Stomach (tissue), 9 donors: ENCODE results near the gene STUM. TPM values are rescaled to one million over a fixed set of nuclear protein-coding genes. Genes with fewer than 3 reads are reported as not detected.

ENCODE experiments used
- DNase-seq, 2 donors: peaks; one replicate each; pipeline versions ENCODE4 v3.0.0 to v3.0.0-alpha.2; 2013 to 2019
- H3K27ac ChIP-seq, 5 donors: fragments of 200-600 bp in 4 of 5; sonication (generic) in 4 of 5; one replicate each; pipeline ENCODE4 v1.5.1; 2013 to 2019; ENCODE audit warnings: mild to moderate bottlenecking in 1 of 5, moderate library complexity in 1 of 5
- H3K27me3 ChIP-seq, 3 donors: fragments of 200-600 bp; sonication (generic); one replicate each; pipeline ENCODE4 v1.5.1; 2017 to 2019; ENCODE audit warnings: mixed run types in 1 of 3
- H3K36me3 ChIP-seq, 4 donors: fragments of 200-600 bp; sonication (generic); 1 replicate in 3 of 4; 2 replicates in 1 of 4; pipeline ENCODE4 v1.5.1; 2016 to 2019
- H3K4me1 ChIP-seq, 4 donors: fragments of 200-600 bp; sonication (generic); one replicate each; pipeline ENCODE4 v1.5.1; 2016 to 2019
- H3K4me3 ChIP-seq, 4 donors: fragments of 200-600 bp; sonication (generic) in 3 of 4; one replicate each; pipeline ENCODE4 v1.5.1; 2016 to 2019; ENCODE audit warnings: mild to moderate bottlenecking in 1 of 4
- H3K9me3 ChIP-seq, 4 donors: fragments of 200-600 bp; sonication (generic); one replicate each; pipeline ENCODE4 v1.5.1; 2016 to 2019
- EP300 ChIP-seq: sonication (generic); formaldehyde crosslinking; IDR thresholded peaks from one replicate; pipeline ENCODE4 v1.6.1; 2017; ENCODE audit warnings: antibody characterized with exemption
- POLR2A ChIP-seq, 4 donors: fragments of 450-650 bp; IDR thresholded peaks; one replicate each; pipeline ENCODE4 v1.6.1; 2016; ENCODE audit warnings: antibody characterized with exemption in 4 of 4, control low read depth in 2 of 4, mild to moderate bottlenecking in 1 of 4, moderate library complexity in 1 of 4
- POLR2AphosphoS5 ChIP-seq, 3 donors: sonication (generic); formaldehyde crosslinking; IDR thresholded peaks; one replicate each; pipeline ENCODE4 v1.6.1; 2016; ENCODE audit warnings: antibody characterized with exemption in 3 of 3
- WGBS, 5 donors: extraction: QIAGEN DNeasy Blood & Tissue Kit in 3 of 5; methylation state at CpG; one replicate each; pipeline versions ENCODE4 v1.1.5 to v1.1.7; 2013 to 2018; 5-methylcytosine and 5-hydroxymethylcytosine counted together
- intact Hi-C: fragments of 100-400 bp; cut with DNase I; formaldehyde crosslinking; loops from one replicate; pipeline ENCODE4 v1.15.1; 2023; ENCODE audit warnings: low total_unique reads
- polyA plus RNA-seq, 3 donors: library from polyadenylated mRNA; stranded (reverse); fragments of 200-250 nt; gene quantifications; one replicate each; pipeline ENCODE4 v1.2.3, GENCODE V29; 2013
- total RNA-seq, 5 donors: library from RNA; depleted of rRNA; stranded (reverse); fragments of >200 nt; gene quantifications; one replicate each; pipeline versions ENCODE4 v1.1.0 to v1.2.3, GENCODE V29; 2014 to 2016
- TF ChIP-seq, protein P1 (sequence below), 7 experiments: fragments of 450-650 bp in 4 of 7; fragments of 200-600 bp in 3 of 7; sonication (generic) in 3 of 7; IDR thresholded peaks; one replicate each; pipeline ENCODE4 v1.5.1; 2016 to 2019; ENCODE audit warnings: antibody characterized with exemption in 7 of 7, control low read depth in 2 of 7, mild to moderate bottlenecking in 1 of 7
- donor health status: healthy with polysubstance abuse.
- donor health status: Bipolar disorder and iron deficiency.
- donor health status: healthy.

Gene STUM
- total and polyA plus RNA-seq, 8 donors, result under 0.01 to 2.8 (median 1.5) TPM

DNA sequence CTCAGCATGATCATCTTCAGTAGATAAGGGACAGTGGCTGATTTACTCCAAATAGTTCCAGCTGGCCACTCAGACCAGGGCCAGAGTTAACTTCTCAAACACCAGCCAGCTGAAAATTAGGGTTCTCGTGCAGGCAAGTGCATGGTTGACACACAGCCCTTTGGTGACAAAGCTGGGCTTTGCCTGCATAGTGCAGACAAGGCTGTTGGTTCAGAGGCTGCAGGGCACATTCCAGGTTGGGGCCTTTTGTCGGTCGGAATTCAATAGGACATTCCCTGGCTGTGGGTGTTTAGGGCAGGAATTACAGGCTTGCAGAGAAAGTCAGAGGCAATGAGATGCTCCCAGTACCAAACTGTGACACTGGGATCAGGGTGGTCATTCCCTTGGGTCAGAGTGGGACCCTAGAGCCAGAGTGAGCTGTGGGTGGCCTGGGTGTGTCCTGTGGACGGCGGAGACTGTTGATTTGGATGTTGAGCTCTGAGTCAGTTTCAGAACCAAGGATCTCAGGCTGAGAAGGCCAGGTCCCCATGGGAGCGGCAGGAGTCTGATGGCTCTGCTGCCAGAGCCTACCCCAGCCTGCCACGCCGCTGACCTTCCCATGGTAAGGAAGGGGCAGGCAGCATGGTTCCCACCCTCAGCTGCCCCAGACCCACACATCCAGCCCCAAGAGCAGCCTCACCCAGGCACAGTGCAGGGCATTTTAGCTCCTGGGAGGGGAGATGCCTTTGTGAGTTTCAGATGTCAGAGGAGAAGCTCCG lies 56.2 kb downstream of the STUM start:
- intact Hi-C loops, result loop anchor here (10.0 kb wide), 1 partner anchor 180 kb away; no protein-coding TSS in a partner anchor
- H3K27ac ChIP-seq, result peak overlapping the region in 3 of 5 donors; percentile 81 to 84 (median 82)

DNA sequence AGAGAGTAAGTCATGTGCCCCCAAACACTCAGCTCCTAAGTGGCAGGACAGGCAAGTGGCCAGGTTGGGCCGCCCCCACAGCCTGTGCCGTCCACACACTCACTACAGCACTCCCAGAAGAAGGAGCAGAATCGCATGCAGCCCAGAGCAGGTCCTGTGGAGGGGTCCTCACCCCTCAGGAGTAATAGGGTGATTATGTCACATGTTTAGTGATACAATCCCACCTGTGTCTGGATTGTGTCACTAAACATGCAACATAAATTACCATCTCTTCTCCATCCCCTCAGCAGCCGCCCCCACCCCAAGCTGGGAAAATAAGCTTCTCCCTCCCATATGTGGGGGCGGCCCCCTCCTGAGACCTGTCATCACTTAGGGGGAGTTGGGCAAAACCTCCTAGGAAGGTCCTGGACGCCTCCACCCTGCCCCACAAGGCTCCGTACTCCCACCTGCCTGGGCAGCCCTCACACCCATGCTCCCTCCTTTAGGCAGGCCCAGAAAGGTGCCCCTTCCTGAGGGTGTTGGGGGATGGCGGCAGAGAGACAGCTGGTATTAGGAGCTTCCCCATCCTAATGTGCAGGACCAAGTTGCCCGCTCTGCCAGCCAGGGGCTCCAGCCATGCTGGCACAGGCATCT lies 56.9 kb downstream of the STUM start:
- WGBS, 5 donors, result 86 to 98% (median 93%) methylated on average over 7 to 9 of the region's 9 CpGs
- Histone ChIP-seq H3K27ac (peak overlapping the region in 3 of 5 donors; percentile 17 to 82 (median 40)), H3K36me3 (no peaks in the 10 kb centered on the region), H3K27me3 (no peaks in the 10 kb centered on the region), H3K4me1 (peaks cover 10 to 54% (median 26%) of the 10 kb centered on the region in 4 donors), H3K9me3 (no peaks in the 10 kb centered on the region), H3K4me3 (no peak overlapping the region)
- intact Hi-C loops, result loop anchor here (10.0 kb wide), 1 partner anchor 181 kb away; no protein-coding TSS in a partner anchor
- TF ChIP-seq, protein P1, sequence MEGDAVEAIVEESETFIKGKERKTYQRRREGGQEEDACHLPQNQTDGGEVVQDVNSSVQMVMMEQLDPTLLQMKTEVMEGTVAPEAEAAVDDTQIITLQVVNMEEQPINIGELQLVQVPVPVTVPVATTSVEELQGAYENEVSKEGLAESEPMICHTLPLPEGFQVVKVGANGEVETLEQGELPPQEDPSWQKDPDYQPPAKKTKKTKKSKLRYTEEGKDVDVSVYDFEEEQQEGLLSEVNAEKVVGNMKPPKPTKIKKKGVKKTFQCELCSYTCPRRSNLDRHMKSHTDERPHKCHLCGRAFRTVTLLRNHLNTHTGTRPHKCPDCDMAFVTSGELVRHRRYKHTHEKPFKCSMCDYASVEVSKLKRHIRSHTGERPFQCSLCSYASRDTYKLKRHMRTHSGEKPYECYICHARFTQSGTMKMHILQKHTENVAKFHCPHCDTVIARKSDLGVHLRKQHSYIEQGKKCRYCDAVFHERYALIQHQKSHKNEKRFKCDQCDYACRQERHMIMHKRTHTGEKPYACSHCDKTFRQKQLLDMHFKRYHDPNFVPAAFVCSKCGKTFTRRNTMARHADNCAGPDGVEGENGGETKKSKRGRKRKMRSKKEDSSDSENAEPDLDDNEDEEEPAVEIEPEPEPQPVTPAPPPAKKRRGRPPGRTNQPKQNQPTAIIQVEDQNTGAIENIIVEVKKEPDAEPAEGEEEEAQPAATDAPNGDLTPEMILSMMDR (IDR thresholded peaks at IDR 0.05), result no peak
- TF ChIP-seq EP300 (no peak), POLR2A (IDR thresholded peaks at IDR 0.05) (no peak), POLR2AphosphoS5 (IDR thresholded peaks at IDR 0.05) (no peak)
- no peak for DNase-seq

More for the DNA sequence above, 56.2 kb downstream of the STUM start:
- DNase-seq, result no peak
- Histone ChIP-seq H3K4me1 (peaks cover 10 to 54% (median 26%) of the 10 kb centered on the region in 4 donors), H3K9me3 (no peaks in the 10 kb centered on the region), H3K36me3 (no peaks in the 10 kb centered on the region), H3K27me3 (no peaks in the 10 kb centered on the region), H3K4me3 (no peak overlapping the region)
- WGBS, 5 donors, result 71 to 83% (median 80%) methylated on average over 8 to 9 of the region's 9 CpGs
- TF ChIP-seq, protein P1 (IDR thresholded peaks at IDR 0.05), result no peak
- TF ChIP-seq POLR2A (IDR thresholded peaks at IDR 0.05) (no peak), EP300 (no peak), POLR2AphosphoS5 (IDR thresholded peaks at IDR 0.05) (no peak)

DNA sequence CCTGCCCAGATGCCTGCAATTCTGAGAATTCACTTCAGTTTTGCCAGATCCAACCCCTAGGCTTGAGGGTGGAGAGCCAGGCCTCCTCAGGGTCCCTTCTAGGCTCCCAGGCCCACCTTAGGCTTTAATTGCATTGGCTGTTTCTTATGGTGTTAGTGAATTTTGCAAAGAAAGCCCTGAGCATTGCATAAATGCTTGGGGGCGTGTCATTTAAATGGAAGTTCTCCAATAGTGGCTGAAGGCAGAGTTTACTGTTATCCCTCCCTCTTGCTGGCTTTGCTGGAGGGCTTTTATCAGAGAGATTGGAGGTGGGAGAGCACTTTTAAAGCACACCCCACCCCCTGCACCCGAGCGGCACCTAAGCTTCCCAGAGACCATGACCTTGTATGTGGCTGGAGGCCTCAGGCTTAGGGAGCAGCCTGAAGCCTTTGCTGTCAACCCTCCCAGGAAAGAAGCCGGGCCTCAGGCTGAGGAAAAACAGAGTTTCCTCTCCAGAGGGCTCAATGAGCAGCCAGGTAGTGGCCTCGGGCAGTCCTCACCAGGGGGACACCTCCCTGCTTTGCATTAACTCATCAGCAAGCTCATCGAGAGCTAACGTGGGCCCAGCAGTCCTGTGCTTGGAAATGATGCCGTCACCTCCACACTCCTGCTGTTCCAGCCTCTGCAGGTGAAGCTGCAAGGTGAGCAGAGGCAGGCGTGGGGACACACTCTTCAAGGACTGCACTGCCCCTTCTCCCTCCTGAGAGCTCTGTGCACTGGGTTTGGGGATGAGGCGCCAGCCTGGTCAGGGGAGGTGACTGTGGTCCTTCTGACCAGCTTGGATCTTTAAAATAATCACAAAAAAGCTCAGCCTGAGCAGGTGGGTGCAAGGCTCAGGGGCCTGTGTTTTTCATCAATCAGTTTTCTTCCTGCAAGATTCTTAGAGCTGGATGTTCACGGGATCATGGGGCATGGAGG lies 58.0 kb downstream of the STUM start:
- H3K27ac ChIP-seq, result peak overlapping the region in 1 of 5 donors; percentile 82
- intact Hi-C loops, result loop anchor here (10.0 kb wide), 1 partner anchor 182 kb away; no protein-coding TSS in a partner anchor
- peak in 1 of 2 donors; percentile 44 for DNase-seq

More for the DNA sequence above, 58.0 kb downstream of the STUM start:
- 67 to 82% (median 71%) methylated on average over 11 of the region's 11 CpGs for WGBS, 5 donors
- Histone ChIP-seq H3K27me3 (no peaks in the 10 kb centered on the region), H3K4me3 (no peak overlapping the region), H3K36me3 (no peaks in the 10 kb centered on the region), H3K9me3 (no peaks in the 10 kb centered on the region), H3K4me1 (peaks cover 10 to 54% (median 26%) of the 10 kb centered on the region in 4 donors)
- no peak for TF ChIP-seq POLR2A (IDR thresholded peaks at IDR 0.05)
- no peak for TF ChIP-seq POLR2AphosphoS5 (IDR thresholded peaks at IDR 0.05)
- TF ChIP-seq, protein P1 (IDR thresholded peaks at IDR 0.05), result no peak
- no peak for TF ChIP-seq EP300
